Lower leg skin (tissue), 4 donors: ENCODE data around the gene AGO3. TPM values are rescaled to one million over a fixed set of nuclear protein-coding genes. Genes with fewer than 3 reads are reported as not detected.

ENCODE experiments used
- DNase-seq, 2 donors: peaks; one replicate each; pipeline ENCODE4 v3.0.0-alpha.2; 2019; ENCODE audit warnings: low spot score in 2 of 2
- H3K4me3 ChIP-seq: fragments of 200-600 bp; sonication (generic); 2 replicates; pipeline ENCODE4 v1.5.1; 2017; ENCODE audit warnings: mild to moderate bottlenecking, low read depth; ENCODE audit not compliant: poor library complexity, severe bottlenecking
- POLR2A ChIP-seq, 2 donors: fragments of 450-650 bp; IDR thresholded peaks; one replicate each; pipeline ENCODE4 v1.6.1; 2016 to 2017; ENCODE audit warnings: antibody characterized with exemption in 2 of 2, mild to moderate bottlenecking in 1 of 2, moderate library complexity in 1 of 2
- WGBS, 2 donors: methylation state at CpG; one replicate each; pipeline ENCODE4 v1.1.5; 2018; 5-methylcytosine and 5-hydroxymethylcytosine counted together
- intact Hi-C: fragments of 100-400 bp; cut with DNase I; formaldehyde crosslinking; loops from one replicate; pipeline ENCODE4 v1.15.0; 2023; ENCODE audit warnings: low total_unique reads
- total RNA-seq, 4 donors: library from RNA; depleted of rRNA; stranded (reverse); fragments of >200 nt; gene quantifications; one replicate each; pipeline ENCODE4 v1.1.0, GENCODE V29; 2016
- TF ChIP-seq, protein P1 (sequence below), 3 donors: fragments of 450-650 bp; IDR thresholded peaks; one replicate each; pipeline ENCODE4 v1.5.1; 2016; ENCODE audit warnings: antibody characterized with exemption in 3 of 3, mild to moderate bottlenecking in 3 of 3, moderate library complexity in 2 of 3

Gene AGO3
- total RNA-seq, result 10 to 100 TPM; 11.5 to 25.8 (median 20.9) TPM

GRCh38 chr1:35930593-35931445 lies at the start of gene AGO3:
AGO3 (plus strand) TSS chr1:35931105; CDS start chr1:35931427, 322 bp downstream.
- DNase-seq, result peak; percentile 75 to 96
- TF ChIP-seq POLR2A (IDR thresholded peaks at IDR 0.05), result no peak
- TF ChIP-seq, protein P1, sequence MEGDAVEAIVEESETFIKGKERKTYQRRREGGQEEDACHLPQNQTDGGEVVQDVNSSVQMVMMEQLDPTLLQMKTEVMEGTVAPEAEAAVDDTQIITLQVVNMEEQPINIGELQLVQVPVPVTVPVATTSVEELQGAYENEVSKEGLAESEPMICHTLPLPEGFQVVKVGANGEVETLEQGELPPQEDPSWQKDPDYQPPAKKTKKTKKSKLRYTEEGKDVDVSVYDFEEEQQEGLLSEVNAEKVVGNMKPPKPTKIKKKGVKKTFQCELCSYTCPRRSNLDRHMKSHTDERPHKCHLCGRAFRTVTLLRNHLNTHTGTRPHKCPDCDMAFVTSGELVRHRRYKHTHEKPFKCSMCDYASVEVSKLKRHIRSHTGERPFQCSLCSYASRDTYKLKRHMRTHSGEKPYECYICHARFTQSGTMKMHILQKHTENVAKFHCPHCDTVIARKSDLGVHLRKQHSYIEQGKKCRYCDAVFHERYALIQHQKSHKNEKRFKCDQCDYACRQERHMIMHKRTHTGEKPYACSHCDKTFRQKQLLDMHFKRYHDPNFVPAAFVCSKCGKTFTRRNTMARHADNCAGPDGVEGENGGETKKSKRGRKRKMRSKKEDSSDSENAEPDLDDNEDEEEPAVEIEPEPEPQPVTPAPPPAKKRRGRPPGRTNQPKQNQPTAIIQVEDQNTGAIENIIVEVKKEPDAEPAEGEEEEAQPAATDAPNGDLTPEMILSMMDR (IDR thresholded peaks at IDR 0.05), result no peak
- WGBS, 2 donors, result 0 to 1% methylated on average over 53 to 61 of the region's 112 CpGs
- intact Hi-C loops, result no loop called here
- peak within 1 kb of the TSS; percentile 93 for H3K4me3 ChIP-seq

DNA sequence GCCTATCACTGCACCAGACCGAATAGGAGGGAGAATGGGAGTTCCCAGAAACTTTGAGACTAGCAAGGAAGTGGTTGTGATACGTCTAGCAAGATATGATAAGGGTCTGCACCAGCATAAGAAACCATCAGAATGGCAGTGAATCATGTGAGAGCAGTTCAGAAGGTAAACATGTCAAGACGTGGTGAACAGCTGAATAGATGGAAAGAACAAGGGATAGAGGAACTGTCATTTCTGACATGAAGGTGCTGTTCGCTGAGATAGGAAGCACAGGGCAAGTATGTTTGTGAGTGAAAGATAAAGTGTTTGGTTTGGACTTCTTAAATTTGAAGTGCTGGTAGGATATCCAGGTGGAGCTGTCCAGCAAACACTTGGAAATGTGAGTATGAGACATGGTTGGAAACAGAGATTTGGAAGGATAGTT lies 49.0 kb upstream of the AGO3 start:
- intact Hi-C loops, result no loop called here
- 57 to 58% methylated on average over 4 of the region's 4 CpGs for WGBS, 2 donors
- no peak for DNase-seq
- TF ChIP-seq, protein P1 (IDR thresholded peaks at IDR 0.05), result no peak
- no peak for TF ChIP-seq POLR2A (IDR thresholded peaks at IDR 0.05)
- H3K4me3 ChIP-seq, result no peak overlapping the region

- peak in 1 of 2 donors; percentile 84 for DNase-seq
- TF ChIP-seq POLR2A (IDR thresholded peaks at IDR 0.05), result no peak
- TF ChIP-seq, protein P1 (IDR thresholded peaks at IDR 0.05), result no peak
- WGBS, 2 donors, result 49 to 56% methylated on average over 16 of the region's 16 CpGs
- intact Hi-C loops, result no loop called here
- no peak overlapping the region for H3K4me3 ChIP-seq
Observed at GRCh38 chr1:35882586-35882944, 48.3 kb upstream of the AGO3 start.

DNA sequence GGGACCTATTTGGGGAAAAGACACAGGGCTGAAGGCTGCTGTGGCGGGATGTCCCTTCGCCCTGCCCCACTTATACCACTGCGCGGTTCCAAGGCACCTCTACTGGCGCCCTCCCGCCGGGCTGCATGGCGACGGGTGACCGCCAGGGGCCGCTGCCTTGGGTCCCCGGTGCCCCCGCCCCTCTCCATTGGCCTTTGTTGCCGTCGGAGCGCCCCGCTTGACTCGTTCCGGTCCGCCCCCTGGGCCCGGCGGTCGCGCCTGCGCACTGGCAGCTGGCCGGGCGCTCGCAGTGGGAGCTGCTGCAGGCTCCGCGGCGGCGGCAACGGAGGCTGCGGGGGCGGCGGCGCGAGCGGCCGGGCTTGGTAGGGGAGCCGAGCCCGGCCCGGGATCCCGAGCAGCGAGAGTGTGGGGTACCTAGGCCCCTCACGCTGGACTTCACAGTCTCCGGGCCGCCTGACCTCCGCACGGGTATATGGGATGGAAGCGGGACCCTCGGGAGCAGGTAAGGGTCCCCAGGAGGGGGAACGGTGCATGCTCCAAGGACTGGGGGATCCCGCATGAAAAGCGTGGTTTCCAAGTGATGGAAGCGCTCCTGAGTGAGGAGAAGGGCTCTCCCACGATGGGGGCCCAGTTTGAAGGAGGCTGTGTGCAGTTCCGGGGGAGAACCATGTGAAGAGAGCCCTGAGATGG lies 47.8 kb upstream of the AGO3 start, which contains the start of gene AGO1:
TSS of gene AGO1 (plus strand) at position 265 of the 690 bp plus-strand sequence. CDS start at position 478, 213 bp downstream.
- DNase-seq, result peak; percentile 88 to 98
- intact Hi-C loops, result no loop called here
- peak within 1 kb of the TSS; percentile 99 for H3K4me3 ChIP-seq
- 0 to 1% methylated on average over 37 to 57 of the region's 58 CpGs for WGBS, 2 donors
- no peak for TF ChIP-seq POLR2A (IDR thresholded peaks at IDR 0.05)
- TF ChIP-seq, protein P1 (IDR thresholded peaks at IDR 0.05), result peak in 1 of 3 donors; percentile 71

GRCh38 chr1:35883635-35884101 lies 47.2 kb upstream of the AGO3 start:
- 0% methylated on average over 13 to 26 of the region's 29 CpGs for WGBS, 2 donors
- DNase-seq, result peak; percentile 18 to 87
- intact Hi-C loops, result no loop called here

More at GRCh38 chr1:35883635-35884101, 47.2 kb upstream of the AGO3 start:
- peak overlapping the region; percentile 99 for H3K4me3 ChIP-seq
- no peak for TF ChIP-seq POLR2A (IDR thresholded peaks at IDR 0.05)
- TF ChIP-seq, protein P1 (IDR thresholded peaks at IDR 0.05), result no peak
